NCI-H1417 treated with DMSO at 0.1 percent for 48 hours (cell line): Measurements from ENCODE around the gene GSK3B.

ENCODE experiments used
- DNase-seq: peaks from one replicate; lab custom pipeline; 2025; lab: John Stamatoyannopoulos, UW

The GSK3B gene

DNA sequence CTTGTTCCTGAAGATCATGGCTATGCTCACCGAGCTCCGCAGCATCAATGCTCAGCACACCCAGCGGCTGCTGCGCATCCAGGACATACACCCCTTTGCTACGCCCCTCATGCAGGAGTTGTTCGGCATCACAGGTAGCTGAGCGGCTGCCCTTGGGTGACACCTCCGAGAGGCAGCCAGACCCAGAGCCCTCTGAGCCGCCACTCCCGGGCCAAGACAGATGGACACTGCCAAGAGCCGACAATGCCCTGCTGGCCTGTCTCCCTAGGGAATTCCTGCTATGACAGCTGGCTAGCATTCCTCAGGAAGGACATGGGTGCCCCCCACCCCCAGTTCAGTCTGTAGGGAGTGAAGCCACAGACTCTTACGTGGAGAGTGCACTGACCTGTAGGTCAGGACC, 277.2 kb downstream of the GSK3B start:
- no peak for DNase-seq

- DNase-seq: no peak
Measured at GRCh38 chr3:119815716-119816115, 278.5 kb downstream of the GSK3B start.

DNA sequence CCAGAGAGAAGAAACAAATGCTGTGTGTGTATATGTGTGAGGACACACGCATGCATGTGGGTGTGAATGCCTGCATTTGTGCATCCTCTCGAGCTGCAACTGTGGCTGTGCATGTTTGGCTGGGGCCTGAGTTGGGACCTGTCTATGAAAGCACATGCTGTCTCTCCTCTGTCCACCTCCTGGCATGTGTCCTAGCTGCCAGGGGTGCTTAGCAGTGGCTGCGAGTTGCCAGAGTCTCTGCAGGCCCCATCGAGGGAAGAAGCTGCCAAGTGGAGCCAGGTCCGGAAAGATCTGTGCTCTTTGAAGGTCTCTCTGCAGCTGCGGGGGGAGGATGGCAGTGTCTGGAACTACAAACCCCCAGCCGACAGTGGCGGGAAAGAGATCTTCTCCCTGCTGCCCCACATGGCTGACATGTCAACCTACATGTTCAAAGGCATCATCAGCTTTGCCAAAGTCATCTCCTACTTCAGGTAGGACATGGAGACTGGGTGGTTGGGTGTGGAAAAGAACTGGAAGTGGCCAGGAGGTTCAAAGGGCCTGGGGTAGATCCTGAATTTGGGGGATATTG, 281.7 kb downstream of the GSK3B start:
- no peak for DNase-seq

DNA sequence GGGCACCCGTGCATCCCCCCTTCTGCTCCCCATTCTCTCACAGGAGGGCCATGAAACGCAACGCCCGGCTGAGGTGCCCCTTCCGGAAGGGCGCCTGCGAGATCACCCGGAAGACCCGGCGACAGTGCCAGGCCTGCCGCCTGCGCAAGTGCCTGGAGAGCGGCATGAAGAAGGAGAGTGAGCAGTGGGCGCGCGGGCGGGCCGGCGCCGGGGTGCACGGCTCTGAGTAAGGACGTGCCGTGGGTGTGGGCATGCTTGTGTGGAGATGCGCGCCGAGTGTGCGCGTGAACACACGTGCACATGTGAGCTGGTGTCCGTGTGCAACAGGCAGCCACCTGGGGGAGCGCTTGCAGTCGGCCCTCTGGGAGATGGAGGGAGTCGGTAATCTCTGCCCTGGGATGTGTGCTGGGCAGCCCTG, 284.2 kb downstream of the GSK3B start:
- no peak for DNase-seq

DNA sequence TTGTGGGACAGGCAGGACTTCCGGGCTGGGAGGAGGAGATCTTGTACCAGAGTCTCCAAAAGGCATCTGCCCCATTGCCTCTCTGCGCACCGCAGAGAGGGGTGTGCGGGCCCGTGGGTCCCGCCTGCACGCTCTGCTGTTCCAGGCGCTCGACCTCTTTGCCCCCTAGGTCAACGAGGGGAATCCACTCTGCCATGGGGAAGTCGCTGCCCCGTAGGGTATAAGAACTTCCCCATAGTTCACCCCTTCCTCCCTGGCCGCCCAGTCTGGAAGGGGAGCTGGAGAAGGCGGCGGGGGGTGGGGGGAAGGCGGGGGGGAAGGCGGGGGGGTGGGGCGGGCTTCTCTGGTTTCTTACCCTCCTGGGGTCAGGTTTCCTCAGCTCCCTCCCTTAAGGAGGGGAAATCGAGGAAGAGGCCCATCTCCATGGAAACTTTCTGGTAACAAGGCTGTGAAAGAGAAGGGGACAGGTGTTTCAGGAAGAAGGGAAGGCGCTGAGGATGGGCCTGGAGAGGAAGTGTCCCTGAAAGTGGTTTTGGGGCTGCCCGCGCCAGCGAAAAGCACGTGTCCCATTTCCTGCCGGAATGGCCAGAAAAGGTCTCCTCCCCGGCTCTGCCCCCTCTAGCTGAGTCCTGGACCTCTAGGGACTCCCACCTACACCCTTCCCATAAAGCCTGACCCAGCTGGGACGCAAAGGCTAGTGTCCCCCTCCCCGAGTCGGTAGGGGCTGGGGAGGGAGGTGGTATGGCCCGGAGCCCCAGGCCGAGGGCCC, 284.8 kb downstream of the GSK3B start:
- DNase-seq: no peak

- no peak for DNase-seq
Measured at GRCh38 chr3:119808843-119809242, 285.4 kb downstream of the GSK3B start.

DNA sequence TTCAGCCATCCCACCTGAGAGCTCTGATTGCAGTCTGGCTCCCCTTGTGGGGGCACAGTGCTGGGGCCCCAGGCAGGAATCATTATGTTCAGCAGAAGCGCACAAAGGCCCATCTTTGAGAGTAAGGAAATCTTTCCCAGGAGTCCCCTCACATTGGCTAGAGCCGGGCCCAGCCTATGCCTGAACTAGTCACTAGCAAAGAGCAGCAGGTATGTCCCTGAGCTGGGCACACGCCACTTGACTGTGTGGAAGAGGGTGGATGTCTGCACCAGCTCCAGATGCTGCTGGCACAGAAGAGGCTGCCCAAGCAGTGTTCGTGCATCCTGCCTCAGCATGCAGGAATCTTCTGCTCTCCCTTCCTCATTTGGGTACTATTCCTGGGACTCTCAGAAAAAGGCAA, 286.0 kb downstream of the GSK3B start:
- DNase-seq: no peak

GRCh38 chr3:119800844-119801243, 293.4 kb downstream of the GSK3B start:
- DNase-seq: no peak

- DNase-seq: no peak
Measured at GRCh38 chr3:119796785-119797184, 297.5 kb downstream of the GSK3B start.

DNA sequence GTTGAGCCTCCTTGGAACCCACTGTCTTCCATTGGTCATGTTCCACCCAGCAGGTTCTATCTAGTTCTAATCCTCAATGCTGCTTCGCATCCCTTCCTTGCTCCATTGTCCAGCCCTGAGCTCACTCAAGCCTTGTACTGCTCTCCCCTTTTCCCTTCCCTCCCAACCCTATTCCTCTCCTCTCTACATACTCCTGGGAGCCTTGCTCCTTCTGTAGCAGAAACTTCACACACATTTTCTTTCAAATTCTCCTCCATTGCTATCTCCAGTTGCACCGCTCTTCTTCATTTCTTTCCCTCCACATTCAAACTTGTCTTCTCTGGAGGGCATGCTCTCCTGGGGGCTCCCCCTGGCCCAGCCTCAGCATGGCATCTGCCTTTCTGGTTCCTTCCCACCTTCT, 297.9 kb downstream of the GSK3B start:
- DNase-seq: no peak

GRCh38 chr3:119795849-119796248, 298.4 kb downstream of the GSK3B start:
- DNase-seq: no peak

- DNase-seq: no peak
Measured at GRCh38 chr3:119794971-119795612, 299.2 kb downstream of the GSK3B start.

GRCh38 chr3:119794401-119794800, 299.8 kb downstream of the GSK3B start:
- no peak for DNase-seq

DNA sequence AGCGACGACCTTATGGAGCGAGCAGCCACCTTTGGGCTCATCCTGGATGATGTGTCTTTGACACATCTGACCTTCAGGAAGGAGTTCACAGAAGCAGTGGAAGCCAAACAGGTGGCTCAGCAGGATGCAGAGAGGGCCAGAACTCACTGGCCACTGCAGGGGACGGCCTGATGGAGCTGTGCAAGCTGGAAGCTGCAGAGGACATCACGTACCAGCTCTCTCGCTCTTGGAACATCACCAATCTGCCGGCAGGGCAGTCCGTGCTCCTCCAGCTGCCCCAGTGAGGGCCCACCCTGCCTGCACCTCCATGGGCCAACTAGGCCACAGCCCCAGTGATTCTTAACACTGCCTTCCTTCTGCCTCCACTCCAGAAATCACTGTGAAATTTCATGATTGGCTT, 302.0 kb downstream of the GSK3B start:
- no peak for DNase-seq

- no peak for DNase-seq
Measured at GRCh38 chr3:119790369-119790768, 303.9 kb downstream of the GSK3B start.

DNA sequence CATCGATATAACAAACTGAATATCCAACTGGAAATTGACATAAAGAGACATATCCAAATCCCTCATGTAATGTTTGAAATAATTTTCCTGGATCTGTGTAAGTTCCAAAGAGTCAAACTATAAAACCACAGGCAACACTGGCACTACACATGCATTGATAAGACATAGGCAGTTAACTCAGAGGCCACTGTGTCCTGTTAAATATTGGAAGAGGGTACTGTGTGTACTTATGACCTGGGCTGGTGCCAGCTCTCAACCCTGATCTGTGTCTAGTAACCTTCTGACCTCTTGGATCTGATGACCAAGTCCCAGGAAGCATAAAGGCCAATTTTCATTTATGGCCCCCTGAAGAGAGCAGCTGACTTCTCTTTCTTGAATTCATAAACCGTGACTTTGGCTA, 307.8 kb downstream of the GSK3B start:
- no peak for DNase-seq

- DNase-seq: no peak
Measured at GRCh38 chr3:119783883-119784282, 310.4 kb downstream of the GSK3B start.

GRCh38 chr3:119783255-119783654, 311.0 kb downstream of the GSK3B start:
- DNase-seq: no peak

DNA sequence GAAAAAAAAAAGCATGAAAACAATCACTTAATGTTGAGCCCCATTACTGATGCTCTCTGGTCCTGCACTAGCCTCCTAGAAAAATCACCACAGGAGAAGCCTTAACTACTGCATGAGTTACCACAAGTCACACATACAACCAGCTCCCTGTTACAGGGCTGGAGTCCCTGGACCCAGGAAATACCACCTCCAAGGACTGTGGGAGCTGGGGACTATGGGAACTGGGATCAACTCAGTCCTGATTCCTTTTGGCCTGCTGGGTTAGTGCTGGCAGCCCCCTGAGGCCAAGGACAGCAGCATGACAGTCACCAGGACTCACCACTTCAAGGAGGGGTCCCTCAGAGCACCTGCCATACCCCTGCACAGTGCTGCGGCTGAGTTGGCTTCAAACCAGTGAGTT, 311.8 kb downstream of the GSK3B start:
- DNase-seq: no peak

DNA sequence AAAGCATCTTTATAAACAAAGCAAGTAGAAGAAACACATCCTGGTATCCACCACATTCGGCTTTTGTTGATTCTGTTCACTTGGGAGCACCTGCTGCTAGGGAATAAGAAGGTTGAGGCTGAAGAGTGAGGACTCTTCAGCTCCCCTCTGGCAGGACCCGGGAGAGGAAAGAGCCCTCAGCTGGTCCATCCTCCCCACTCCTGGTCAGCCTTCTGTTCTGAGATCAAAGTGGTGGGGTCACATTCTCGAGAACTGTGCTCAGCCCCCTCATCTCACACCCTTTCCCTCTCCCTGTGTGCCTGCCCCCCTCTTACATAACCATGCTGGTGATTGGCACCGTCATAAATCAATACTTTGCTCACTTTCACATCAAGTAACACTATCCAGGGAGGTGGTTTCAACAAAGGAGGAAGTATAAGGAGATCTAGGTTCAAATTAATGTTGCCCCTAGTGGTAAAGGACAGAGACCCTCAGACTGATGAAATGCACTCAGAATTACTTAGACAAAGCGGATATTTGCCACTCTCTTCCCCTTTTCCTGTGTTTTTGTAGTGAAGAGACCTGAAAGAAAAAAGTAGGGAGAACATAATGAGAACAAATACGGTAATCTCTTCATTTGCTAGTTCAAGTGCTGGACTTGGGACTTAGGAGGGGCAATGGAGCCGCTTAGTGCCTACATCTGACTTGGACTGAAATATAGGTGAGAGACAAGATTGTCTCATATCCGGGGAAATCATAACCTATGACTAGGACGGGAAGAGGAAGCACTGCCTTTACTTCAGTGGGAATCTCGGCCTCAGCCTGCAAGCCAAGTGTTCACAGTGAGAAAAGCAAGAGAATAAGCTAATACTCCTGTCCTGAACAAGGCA, 312.7 kb downstream of the GSK3B start, which contains the start of gene NR1I2:
NR1I2 (plus strand) TSS at position 772 of the 869 bp plus-strand sequence.
- no peak for DNase-seq

DNA sequence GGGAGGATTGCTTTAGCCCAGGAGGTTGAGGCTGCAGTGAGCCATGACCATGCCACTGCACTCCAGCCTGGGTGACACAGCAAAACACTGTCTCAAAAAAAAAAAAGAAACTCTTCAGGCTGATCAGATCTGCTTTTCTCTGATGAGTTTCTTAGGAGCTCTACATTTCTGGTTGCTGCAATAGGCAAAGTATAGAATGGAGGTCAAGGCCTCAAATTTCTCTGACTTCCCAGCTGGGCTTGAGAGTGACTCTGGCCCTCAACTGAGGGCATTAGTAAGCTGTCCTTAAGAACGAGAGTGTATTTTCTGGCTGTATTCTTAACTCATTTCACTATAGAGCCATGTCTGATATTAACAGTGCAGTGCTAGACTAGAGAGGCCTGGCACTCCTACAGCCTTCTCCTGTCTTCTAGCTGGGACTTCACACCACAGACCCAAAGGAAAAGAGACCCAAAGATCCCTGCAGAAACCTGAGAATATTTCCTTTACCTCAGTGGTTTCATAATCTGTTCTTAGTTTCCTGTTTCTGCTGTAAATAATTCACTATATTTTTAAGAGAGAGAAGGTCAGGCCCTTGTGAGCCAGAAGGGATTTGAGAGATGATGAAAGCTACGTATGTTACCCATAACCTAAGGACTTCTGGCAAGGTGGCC, 314.4 kb downstream of the GSK3B start:
- no peak for DNase-seq

DNA sequence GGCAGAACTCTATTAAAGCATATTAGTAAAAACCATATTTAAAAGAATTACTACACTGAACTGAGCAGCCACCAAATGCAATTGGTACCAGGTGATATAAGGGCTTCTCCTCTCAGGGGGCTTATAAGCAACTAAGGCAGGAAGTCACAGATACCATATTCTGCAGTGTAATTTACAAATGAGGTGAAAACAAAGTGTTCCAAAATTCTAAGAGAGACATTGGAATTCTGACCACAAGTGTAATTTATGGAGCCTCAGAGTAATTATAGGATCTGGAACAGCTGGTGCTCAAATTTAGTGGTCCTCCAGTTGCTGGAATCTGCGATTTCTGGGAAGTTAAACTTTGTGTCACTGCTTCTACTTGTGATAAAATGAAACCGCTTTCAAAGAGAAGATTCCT, 315.4 kb downstream of the GSK3B start:
- DNase-seq: no peak
